Activated naive CD8-positive, alpha-beta T cell treated with anti-CD3 and anti-CD28 coated beads, Interleukin-2, amount 50 U/mL, for 24 hours (primary cell): Measurements from ENCODE around the gene TCP11.

Source experiments
- ATAC-seq: fragments of 150-1000 bp; cut with Tn5 transposase; one replicate; pipeline ENCODE4 v1.10.0; 2021
- DNase-seq: peaks from one replicate; pipeline ENCODE4 v3.0.0; 2021
- H3K27ac Mint-ChIP-seq: one replicate; pipeline ENCODE4 v1.8.0; 2021; ENCODE audit warnings: mild to moderate bottlenecking, mixed read lengths
- H3K27me3 Mint-ChIP-seq: one replicate; pipeline ENCODE4 v1.8.0; 2021; ENCODE audit warnings: mixed read lengths
- H3K36me3 Mint-ChIP-seq: one replicate; pipeline ENCODE4 v1.8.0; 2021; ENCODE audit warnings: low read depth, mixed read lengths
- H3K4me1 Mint-ChIP-seq: one replicate; pipeline ENCODE4 v1.8.0; 2021; ENCODE audit warnings: mixed read lengths
- H3K4me3 Mint-ChIP-seq: one replicate; pipeline ENCODE4 v1.8.0; 2021; ENCODE audit warnings: mild to moderate bottlenecking, moderate library complexity, mixed read lengths
- H3K9me3 Mint-ChIP-seq: one replicate; pipeline ENCODE4 v1.8.0; 2021; ENCODE audit warnings: mixed read lengths

The TCP11 gene

DNA sequence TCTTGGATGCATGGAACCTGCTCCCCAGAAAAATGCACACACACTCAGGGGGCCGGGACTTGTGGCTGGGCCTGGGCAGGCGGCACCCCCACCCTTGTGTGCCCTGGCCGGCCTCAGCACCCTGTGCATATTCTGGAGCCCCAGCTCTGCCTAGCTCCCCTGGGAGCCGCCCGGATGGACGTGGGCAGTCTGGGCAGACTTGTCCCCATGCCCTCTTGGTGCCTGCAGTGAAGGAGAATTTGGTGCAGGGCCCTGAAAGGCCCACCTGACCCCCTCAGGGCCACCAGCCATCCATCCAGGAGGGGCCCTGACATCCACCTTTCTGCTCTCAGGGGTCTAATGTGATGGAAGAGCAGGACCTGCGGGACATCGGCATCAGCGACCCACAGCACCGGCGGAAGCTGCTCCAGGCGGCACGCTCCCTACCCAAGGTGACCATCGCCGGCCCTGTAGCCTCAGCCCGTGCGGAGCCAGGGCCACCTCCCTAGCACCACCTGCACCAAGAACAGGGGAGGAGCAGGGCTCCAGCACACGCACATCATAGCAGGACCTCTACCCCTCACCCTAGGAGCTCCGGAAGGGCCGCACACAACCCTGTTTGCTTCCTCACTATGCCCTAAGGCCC, 62.8 kb downstream of the TCP11 start:
- Mint-ChIP-seq H3K27ac (no peak overlapping the region), H3K4me1 (no peaks in the 10 kb centered on the region), H3K27me3 (no peaks in the 10 kb centered on the region), H3K4me3 (no peak overlapping the region), H3K36me3 (no peaks in the 10 kb centered on the region), H3K9me3 (no peaks in the 10 kb centered on the region)
- no peak for DNase-seq
- no peak for ATAC-seq

DNA sequence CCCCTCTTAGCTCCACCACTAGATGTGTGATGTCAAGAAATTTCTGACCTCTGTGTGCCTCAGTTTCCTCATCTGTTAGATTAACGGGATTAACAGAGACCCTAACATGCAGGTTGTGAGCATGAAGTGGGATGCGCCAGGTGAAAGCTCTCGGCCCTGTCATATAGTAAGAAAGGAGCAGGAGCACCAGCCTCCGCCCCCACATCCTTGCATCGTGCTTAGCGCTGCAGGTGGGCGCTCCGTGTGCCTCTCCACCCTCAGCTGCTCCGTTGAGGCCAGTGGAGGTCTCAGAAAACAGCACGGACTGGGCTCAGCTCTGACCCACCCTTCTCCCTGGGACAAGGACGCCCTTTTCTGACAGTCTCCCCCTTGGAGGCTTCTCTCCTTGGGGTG, 63.4 kb downstream of the TCP11 start:
- DNase-seq = no peak
- no peaks in the 10 kb centered on the region for H3K9me3 Mint-ChIP-seq
- no peaks in the 10 kb centered on the region for H3K36me3 Mint-ChIP-seq
- no peak for ATAC-seq
- no peak overlapping the region for H3K4me3 Mint-ChIP-seq
- no peaks in the 10 kb centered on the region for H3K27me3 Mint-ChIP-seq
- no peaks in the 10 kb centered on the region for H3K4me1 Mint-ChIP-seq
- no peak overlapping the region for H3K27ac Mint-ChIP-seq

DNA sequence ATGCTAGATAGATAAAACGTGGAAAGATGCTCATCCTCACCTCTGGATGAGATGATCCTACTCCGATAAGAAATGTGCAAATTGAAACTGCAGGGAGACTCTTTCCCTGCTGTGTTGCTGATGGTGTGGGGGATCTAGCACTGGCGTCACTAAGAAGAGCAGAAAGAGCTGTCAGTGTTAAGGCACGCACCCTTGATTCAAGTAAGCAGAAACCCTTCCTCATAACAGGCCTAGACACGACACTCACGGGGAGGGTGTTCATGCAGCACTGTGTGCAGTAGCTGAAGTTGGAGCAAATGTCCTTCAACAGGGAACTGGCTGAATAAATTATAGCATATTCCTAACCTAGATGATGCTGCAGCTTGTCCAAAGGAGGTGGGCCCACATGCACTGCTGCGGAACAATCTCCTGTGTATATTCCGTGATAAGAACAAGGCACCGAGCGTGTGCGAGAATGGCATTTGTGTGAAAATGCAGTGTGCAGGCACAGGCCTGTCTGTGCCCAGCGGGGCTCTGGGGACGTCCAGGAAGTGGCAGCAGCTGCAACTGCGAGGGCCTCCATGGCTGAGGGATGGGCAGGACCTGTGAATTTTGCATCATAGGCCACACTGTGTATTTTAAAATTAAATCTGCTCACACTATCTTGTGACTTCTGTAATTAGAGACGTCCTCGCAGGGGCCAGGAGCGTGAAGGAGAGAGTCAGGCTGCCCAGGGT, 64.0 kb downstream of the TCP11 start:
- Mint-ChIP-seq H3K4me3 (no peak overlapping the region), H3K9me3 (no peaks in the 10 kb centered on the region), H3K36me3 (no peaks in the 10 kb centered on the region), H3K27me3 (no peaks in the 10 kb centered on the region), H3K27ac (no peak overlapping the region), H3K4me1 (no peaks in the 10 kb centered on the region)
- DNase-seq = no peak
- ATAC-seq = no peak

DNA sequence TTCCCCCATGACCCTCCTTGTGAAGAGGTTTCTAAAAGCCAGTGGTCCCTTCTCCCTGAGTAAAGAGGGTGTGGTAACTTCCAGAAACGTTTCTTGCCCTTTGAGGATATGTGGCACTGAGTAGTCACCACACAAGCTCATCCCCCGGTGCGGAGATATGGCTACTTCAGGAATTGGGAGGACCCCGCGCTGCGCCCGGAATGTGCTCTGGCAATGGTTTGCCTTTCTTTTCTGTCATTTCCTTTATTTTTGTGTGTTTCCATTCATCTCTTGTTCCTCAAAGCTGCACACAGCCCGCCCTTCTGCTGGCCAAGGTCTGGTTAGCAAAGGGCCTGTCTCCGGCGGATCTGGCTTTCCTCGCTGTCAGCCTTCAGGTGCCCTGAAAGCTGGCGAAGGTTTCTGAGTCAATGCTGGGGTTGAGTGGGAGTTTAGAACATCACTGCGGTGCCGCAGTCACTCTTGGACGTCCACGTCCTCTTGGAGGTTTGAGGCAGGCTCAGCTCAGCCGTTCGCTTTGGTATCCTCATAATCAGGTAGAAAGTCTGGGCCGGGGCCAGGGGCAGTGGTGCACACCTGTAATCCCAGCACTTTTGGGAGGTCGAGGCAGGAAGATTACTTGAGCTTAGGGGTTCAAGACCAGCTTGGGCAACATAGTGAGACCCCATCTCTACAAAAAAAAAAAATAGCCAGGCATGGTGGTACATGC, 67.2 kb downstream of the TCP11 start:
- ATAC-seq (no peak), DNase-seq (no peak)
- H3K4me3 Mint-ChIP-seq = no peak overlapping the region
- H3K27ac Mint-ChIP-seq = no peak overlapping the region
- no peaks in the 10 kb centered on the region for H3K9me3 Mint-ChIP-seq
- no peaks in the 10 kb centered on the region for H3K36me3 Mint-ChIP-seq
- no peaks in the 10 kb centered on the region for H3K27me3 Mint-ChIP-seq
- no peaks in the 10 kb centered on the region for H3K4me1 Mint-ChIP-seq

DNA sequence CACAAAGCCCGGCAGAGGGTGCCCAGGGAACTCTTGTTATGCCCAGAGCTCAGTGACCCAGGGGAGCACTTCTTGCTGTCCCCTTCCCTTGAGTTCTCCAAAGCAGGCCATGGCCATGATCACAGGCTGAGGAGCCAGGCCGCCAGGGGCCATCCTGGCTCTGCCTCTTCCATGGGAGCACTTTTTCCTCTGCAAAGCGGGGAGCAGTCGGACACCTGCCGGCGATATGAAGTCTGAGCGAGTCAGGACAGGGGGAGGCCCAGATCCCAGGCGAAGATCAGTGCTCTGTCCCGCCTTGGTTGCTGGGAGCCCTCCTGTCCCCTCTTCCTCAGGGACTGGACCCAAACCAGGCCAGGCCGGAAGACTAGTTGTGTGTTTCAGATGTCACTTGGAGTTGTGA, 67.9 kb downstream of the TCP11 start:
- no peaks in the 10 kb centered on the region for H3K9me3 Mint-ChIP-seq
- H3K36me3 Mint-ChIP-seq = no peaks in the 10 kb centered on the region
- H3K27ac Mint-ChIP-seq = no peak overlapping the region
- H3K27me3 Mint-ChIP-seq = no peaks in the 10 kb centered on the region
- H3K4me3 Mint-ChIP-seq = no peak overlapping the region
- DNase-seq (no peak), ATAC-seq (no peak)
- H3K4me1 Mint-ChIP-seq = no peaks in the 10 kb centered on the region

DNA sequence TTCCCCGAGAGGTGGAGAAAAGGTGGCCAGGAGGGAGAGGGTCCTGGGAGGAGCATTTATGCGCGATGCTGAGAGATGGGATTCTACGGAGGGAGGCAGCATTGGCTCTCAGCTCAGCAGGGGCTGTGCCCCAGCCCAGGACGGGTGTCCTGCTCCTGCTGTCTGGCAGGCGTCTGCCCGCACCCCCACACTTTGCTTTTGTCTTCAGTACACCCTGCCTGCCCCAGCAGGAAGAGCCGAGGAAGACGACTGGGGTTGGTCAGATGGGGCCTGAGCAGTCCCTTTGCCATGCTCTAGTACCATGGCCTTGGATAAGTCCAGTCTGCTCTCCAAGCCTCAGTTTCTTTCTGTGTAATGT, 68.5 kb downstream of the TCP11 start:
- Mint-ChIP-seq H3K4me3 (no peak overlapping the region), H3K36me3 (no peaks in the 10 kb centered on the region), H3K27me3 (no peaks in the 10 kb centered on the region), H3K9me3 (no peaks in the 10 kb centered on the region), H3K27ac (no peak overlapping the region), H3K4me1 (no peaks in the 10 kb centered on the region)
- DNase-seq (no peak), ATAC-seq (no peak)

DNA sequence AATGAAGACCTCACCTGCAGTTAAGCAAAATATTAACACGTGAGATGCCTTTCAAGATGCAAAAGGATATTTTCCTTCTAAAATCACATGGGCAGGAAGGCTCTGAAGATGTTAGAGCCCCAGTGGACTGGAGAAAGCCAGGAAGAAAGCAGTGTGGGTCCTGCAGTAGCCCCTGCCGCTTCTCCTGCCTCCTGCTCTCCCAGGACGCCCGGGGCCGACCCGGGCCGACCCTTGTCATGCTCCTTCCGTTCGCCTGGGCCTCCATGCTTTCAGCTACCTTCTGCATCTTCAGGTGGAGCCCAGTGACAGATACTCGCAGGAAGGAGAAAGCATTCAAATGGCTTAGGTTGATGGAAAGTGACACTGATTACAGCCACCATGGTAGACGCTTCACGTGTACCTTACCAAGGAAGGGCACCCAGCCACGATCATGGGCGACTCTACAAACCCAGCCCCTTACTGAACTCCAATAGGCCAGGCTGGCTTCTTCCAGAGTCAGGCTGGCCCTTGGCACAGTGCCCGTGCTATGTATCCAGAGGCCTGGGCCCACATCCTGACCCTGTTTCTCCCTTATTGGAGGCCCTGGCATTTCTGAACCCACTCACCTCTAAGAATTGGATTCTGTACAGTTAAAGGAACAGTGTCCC, 69.0 kb downstream of the TCP11 start:
- H3K4me3 Mint-ChIP-seq = no peak overlapping the region
- no peak for ATAC-seq
- H3K27me3 Mint-ChIP-seq = no peaks in the 10 kb centered on the region
- no peaks in the 10 kb centered on the region for H3K9me3 Mint-ChIP-seq
- no peaks in the 10 kb centered on the region for H3K36me3 Mint-ChIP-seq
- DNase-seq = no peak
- H3K4me1 Mint-ChIP-seq = no peaks in the 10 kb centered on the region
- H3K27ac Mint-ChIP-seq = no peak overlapping the region

DNA sequence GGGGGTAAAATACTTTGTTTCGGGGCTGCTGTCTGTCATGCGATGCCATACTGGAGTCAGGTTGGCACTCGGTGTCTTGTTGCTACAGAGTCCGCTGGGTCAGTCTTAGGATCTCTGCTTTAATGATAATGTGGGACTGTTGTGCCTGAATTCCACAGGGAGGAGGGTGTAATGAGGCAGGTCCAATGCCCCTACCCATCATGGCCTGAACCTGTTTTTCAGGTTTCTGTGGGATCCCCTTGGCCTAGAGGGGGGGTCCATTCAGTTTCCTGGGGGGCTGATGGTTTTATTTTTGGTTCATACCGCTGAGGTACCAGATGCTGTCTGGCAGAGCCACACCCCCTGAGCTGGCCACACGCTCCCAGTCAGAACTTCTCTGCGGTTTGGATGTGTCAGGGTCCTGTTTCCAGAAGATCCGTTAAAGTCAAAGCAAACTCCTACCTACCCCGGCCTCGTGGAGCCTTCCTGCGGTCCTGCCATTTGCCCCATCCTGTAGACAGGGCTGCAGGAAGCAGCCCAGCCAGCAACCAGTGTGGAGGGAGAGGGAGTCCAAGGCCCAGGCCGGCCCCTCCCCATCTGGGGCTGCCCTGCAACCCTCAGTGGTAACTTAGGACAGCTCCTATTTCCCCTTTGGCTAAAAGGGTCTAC, 69.7 kb downstream of the TCP11 start:
- no peak overlapping the region for H3K4me3 Mint-ChIP-seq
- H3K9me3 Mint-ChIP-seq = no peaks in the 10 kb centered on the region
- no peak for DNase-seq
- H3K27ac Mint-ChIP-seq = no peak overlapping the region
- no peaks in the 10 kb centered on the region for H3K36me3 Mint-ChIP-seq
- H3K4me1 Mint-ChIP-seq = no peaks in the 10 kb centered on the region
- H3K27me3 Mint-ChIP-seq = no peaks in the 10 kb centered on the region
- no peak for ATAC-seq

DNA sequence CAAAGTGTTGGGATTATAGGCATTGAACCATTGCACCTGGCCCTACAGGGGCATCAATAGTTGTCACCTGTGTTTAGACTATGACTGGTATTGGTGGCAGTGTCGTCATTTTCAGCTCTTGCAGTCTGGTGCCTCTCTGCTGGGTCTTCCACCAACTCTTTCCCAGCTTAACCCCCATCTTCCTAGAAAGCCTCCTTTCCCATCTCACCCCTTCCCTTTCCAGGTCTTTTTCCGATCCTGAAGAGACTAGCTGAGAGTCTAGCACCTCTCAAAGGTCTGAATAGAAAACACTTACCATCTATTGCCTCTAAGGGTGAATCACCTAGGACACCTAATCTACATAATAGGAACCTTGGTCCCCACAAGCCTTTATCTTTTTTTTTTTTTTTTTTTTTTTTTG, 71.0 kb downstream of the TCP11 start:
- Mint-ChIP-seq H3K36me3 (no peaks in the 10 kb centered on the region), H3K27ac (no peak overlapping the region), H3K4me1 (no peaks in the 10 kb centered on the region), H3K4me3 (no peak overlapping the region), H3K9me3 (no peaks in the 10 kb centered on the region), H3K27me3 (no peaks in the 10 kb centered on the region)
- ATAC-seq (no peak), DNase-seq (no peak)

DNA sequence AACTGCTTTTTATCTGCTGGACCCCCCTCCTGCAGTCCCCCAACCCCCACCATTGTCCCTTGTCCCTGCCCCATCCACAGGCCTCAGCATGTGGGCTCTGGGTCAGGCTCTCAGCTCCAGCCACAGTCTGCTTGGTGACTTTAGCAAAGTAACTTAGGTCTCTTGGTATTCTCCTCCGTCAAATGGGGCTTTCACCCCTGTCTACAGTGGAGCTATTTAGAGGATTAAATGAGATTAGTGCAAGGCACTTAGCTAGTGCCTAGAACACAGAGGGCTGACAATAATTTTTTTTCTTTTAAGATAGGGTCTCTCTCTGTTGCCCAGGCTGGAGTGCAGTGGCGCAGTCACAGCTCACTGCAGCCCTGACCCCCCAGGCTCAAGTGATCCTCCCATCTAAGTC, 71.9 kb downstream of the TCP11 start:
- no peak for ATAC-seq
- Mint-ChIP-seq H3K27me3 (no peaks in the 10 kb centered on the region), H3K4me3 (no peak overlapping the region), H3K4me1 (no peaks in the 10 kb centered on the region), H3K36me3 (no peaks in the 10 kb centered on the region), H3K9me3 (no peaks in the 10 kb centered on the region), H3K27ac (no peak overlapping the region)
- DNase-seq = no peak

DNA sequence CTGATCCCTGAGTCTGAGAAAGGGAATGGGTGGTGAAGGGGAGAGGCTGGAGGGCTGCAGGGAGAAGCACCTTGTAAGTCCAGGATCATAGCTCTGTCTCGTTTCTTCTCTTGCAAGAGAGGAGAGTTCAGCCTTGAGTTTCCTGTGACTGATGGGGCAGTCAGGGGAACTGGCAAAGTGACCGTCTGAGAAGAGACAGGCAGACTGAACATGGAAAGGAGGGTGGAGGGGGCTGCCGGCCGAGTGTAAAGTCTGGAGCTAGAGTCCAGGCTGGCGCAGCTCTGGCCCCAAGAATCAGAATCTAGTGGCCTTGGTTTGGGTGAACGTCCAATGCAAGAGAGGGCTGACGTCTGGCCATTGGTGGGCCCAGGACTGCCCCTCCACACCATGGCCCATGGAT, 72.5 kb downstream of the TCP11 start:
- ATAC-seq (no peak), DNase-seq (no peak)
- Mint-ChIP-seq H3K4me3 (no peak overlapping the region), H3K9me3 (no peaks in the 10 kb centered on the region), H3K36me3 (no peaks in the 10 kb centered on the region), H3K4me1 (no peaks in the 10 kb centered on the region), H3K27ac (no peak overlapping the region), H3K27me3 (no peaks in the 10 kb centered on the region)

DNA sequence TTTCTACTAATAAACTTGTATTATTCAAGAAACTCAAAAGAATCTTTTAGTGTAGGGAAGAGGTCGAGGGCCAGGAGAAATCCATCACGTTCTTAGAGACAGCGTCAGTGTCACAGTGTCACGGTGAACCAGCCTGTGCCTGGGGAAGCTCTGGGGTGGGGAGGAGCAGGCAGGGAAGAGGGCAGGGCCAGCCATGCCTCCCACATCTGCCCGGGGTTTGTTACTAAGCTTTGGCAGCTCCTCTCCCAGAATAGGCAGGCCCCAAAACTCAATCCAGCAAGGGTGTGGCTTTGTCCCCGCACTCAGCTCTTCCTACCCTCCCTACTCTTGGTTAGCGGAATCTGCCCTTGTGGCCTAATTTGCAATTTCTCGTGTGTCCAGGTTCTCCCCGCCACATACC, 72.9 kb downstream of the TCP11 start:
- Mint-ChIP-seq H3K4me1 (no peaks in the 10 kb centered on the region), H3K4me3 (no peak overlapping the region), H3K9me3 (no peaks in the 10 kb centered on the region), H3K27me3 (no peaks in the 10 kb centered on the region), H3K27ac (no peak overlapping the region), H3K36me3 (no peaks in the 10 kb centered on the region)
- DNase-seq (no peak), ATAC-seq (no peak)
